IMR-90 (cell line): Measurements from ENCODE around the gene CALD1. TPM values are rescaled to one million over a fixed set of nuclear protein-coding genes. Genes with fewer than 3 reads are reported as not detected.
A peak's percentile ranks its signal among the peaks of the same experiment; 100 is the strongest.

Experiments
- ATAC-seq: fragments of 200-7000 bp; cut with Tn5 transposase; 2 replicates; pipeline ENCODE4 v1.9.1; 2020; ENCODE audit warnings: low read depth, mild to moderate bottlenecking, moderate library complexity
- BruUV-seq: library from RNA; stranded (reverse); fragments of 400-500 nt; replicated peaks from 2 replicates; lab custom pipeline; 2021; lab: Mats Ljungman, UMichigan
- CTCF ChIA-PET: fragments of 300-600 bp; formaldehyde crosslinking; extraction: SDS; loops from one replicate; lab custom pipeline; 2021; ENCODE audit warnings: antibody characterized with exemption; lab: Yijun Ruan, JAX
- POLR2A ChIA-PET: fragments of 300-600 bp; sonication (Branson Sonifier 250); formaldehyde crosslinking; loops from one replicate; lab custom pipeline; 2022; ENCODE audit warnings: antibody characterized with exemption; ENCODE audit not compliant: unreplicated experiment; lab: Charles Lee
- DNase-seq: peaks from one replicate; pipeline ENCODE4 v3.0.0; 2013
- H2AFZ ChIP-seq: replicated peaks from 2 replicates; pipeline ENCODE3; 2013; ENCODE audit warnings: low read length, mild to moderate bottlenecking; ENCODE audit not compliant: poor library complexity
- H2AK5ac ChIP-seq: 2 replicates; pipeline ENCODE4 v1.6.1; 2013; ENCODE audit warnings: low read depth, low read length, inconsistent platforms
- H2AK9ac ChIP-seq: replicated peaks from 2 replicates; pipeline ENCODE3; 2013; ENCODE audit warnings: mild to moderate bottlenecking, low read depth, low read length, moderate library complexity; ENCODE audit not compliant: poor library complexity
- H2BK120ac ChIP-seq: 2 replicates; pipeline ENCODE4 v1.6.1; 2013; ENCODE audit warnings: low read depth, low read length, inconsistent platforms
- H2BK15ac ChIP-seq: 3 replicates; pipeline ENCODE4 v1.6.1; 2013; ENCODE audit warnings: low read depth, low read length, inconsistent platforms
- H2BK20ac ChIP-seq: 2 replicates; pipeline ENCODE4 v1.6.1; 2013; ENCODE audit warnings: low read depth, mild to moderate bottlenecking, inconsistent platforms, low read length, moderate library complexity
- H2BK5ac ChIP-seq: 2 replicates; pipeline ENCODE4 v1.6.1; 2013; ENCODE audit warnings: mild to moderate bottlenecking, low read depth, low read length, inconsistent platforms; ENCODE audit not compliant: poor library complexity, severe bottlenecking
- H3K14ac ChIP-seq: replicated peaks from 2 replicates; pipeline ENCODE4 v1.6.1; 2013; ENCODE audit warnings: low read depth, low read length, inconsistent platforms
- H3K18ac ChIP-seq: 2 replicates; pipeline ENCODE4 v1.6.1; 2013; ENCODE audit warnings: low read depth, low read length, control low read depth
- H3K23ac ChIP-seq: 2 replicates; pipeline ENCODE4 v1.6.1; 2013; ENCODE audit warnings: low read depth, low read length, inconsistent platforms
- H3K27ac ChIP-seq: 2 replicates; pipeline ENCODE4 v1.5.1; 2013; ENCODE audit warnings: mild to moderate bottlenecking, control low read depth, low read length; ENCODE audit not compliant: insufficient read depth
- H3K27me3 ChIP-seq: 2 replicates; pipeline ENCODE4 v1.6.1; 2013; ENCODE audit warnings: low read length; ENCODE audit not compliant: control insufficient read depth, insufficient read depth
- H3K36me3 ChIP-seq: 2 replicates; pipeline ENCODE4 v1.6.1; 2013; ENCODE audit warnings: low read length, mixed read lengths; ENCODE audit not compliant: control insufficient read depth, insufficient read depth
- H3K4ac ChIP-seq: 2 replicates; pipeline ENCODE4 v1.6.1; 2013; ENCODE audit warnings: low read depth, low read length, inconsistent platforms
- H3K4me1 ChIP-seq: 2 replicates; pipeline ENCODE4 v1.6.1; 2013; ENCODE audit warnings: low read length, mixed read lengths; ENCODE audit not compliant: control insufficient read depth, insufficient read depth
- H3K4me2 ChIP-seq: 2 replicates; pipeline ENCODE4 v1.6.1; 2013; ENCODE audit warnings: low read depth, mild to moderate bottlenecking, control low read depth, low read length, moderate library complexity
- H3K4me3 ChIP-seq: 2 replicates; pipeline ENCODE4 v1.5.1; 2013; ENCODE audit warnings: low read depth, mild to moderate bottlenecking, control low read depth, low read length, moderate library complexity; ENCODE audit not compliant: insufficient read depth
- H3K56ac ChIP-seq: 2 replicates; pipeline ENCODE4 v1.6.1; 2013; ENCODE audit warnings: low read length, inconsistent platforms; ENCODE audit not compliant: insufficient read depth; ENCODE audit errors: extremely low read depth
- H3K79me1 ChIP-seq, 2 experiments: 2 replicates each; pipeline ENCODE4 v1.6.1; 2013; ENCODE audit warnings: low read length in 2 of 2, inconsistent platforms in 1 of 2, low read depth in 1 of 2
- H3K9ac ChIP-seq: 2 replicates; pipeline ENCODE4 v1.6.1; 2013; ENCODE audit warnings: low read depth, low read length, control low read depth
- H3K9me1 ChIP-seq: 2 replicates; pipeline ENCODE4 v1.6.1; 2013; ENCODE audit warnings: low read length, inconsistent platforms; ENCODE audit not compliant: insufficient read depth
- H3K9me3 ChIP-seq: 2 replicates; pipeline ENCODE4 v1.6.1; 2013; ENCODE audit warnings: low read length; ENCODE audit not compliant: control insufficient read depth, insufficient read depth
- H4K20me1 ChIP-seq: 2 replicates; pipeline ENCODE4 v1.6.1; 2013; ENCODE audit warnings: low read length, inconsistent platforms; ENCODE audit not compliant: insufficient read depth
- H4K5ac ChIP-seq: 2 replicates; pipeline ENCODE4 v1.6.1; 2013; ENCODE audit warnings: mild to moderate bottlenecking, low read depth, low read length, control low read depth
- H4K8ac ChIP-seq, 2 experiments: 2 replicates each; pipeline ENCODE4 v1.6.1; 2013; ENCODE audit warnings: low read depth in 2 of 2, low read length in 2 of 2, control low read depth in 1 of 2, inconsistent platforms in 1 of 2
- H4K91ac ChIP-seq: 2 replicates; pipeline ENCODE4 v1.6.1; 2013; ENCODE audit warnings: low read depth, low read length, inconsistent platforms; ENCODE audit not compliant: insufficient read depth
- BHLHE40 ChIP-seq: fragments of 150-350 bp; IDR thresholded peaks from 2 replicates; pipeline ENCODE4 v1.6.1; 2016; ENCODE audit warnings: mild to moderate bottlenecking, low read depth, low read length
- CEBPB ChIP-seq: IDR thresholded peaks from 2 replicates; pipeline ENCODE4 v1.6.1; 2012; ENCODE audit warnings: low read depth, low read length, improper control_type of control experiment
- WGBS, 2 experiments: methylation state at CpG; one replicate each; pipeline versions ENCODE4 v1.1.5 to v1.1.7; 2013; ENCODE audit warnings: missing lambda C conversion rate in 2 of 2; ENCODE audit not compliant: insufficient read length in 1 of 2; ENCODE audit errors: extremely low coverage in 2 of 2; 5-methylcytosine and 5-hydroxymethylcytosine counted together
- dilution Hi-C: fragments of 300-500 bp; cut with HindIII; formaldehyde crosslinking; loops from one replicate; pipeline ENCODE4 v1.14.3; 2018; ENCODE audit warnings: low sequenced_read_pairs; ENCODE audit not compliant: unreplicated experiment
- in situ Hi-C: fragments of 300-500 bp; cut with MboI; formaldehyde crosslinking; loops from 3 replicates; pipeline ENCODE4 v1.14.3; 2019; ENCODE audit warnings: low sequenced_read_pairs, inconsistent platforms, mixed read lengths
- intact Hi-C: fragments of 100-400 bp; cut with micrococcal nuclease; formaldehyde crosslinking; loops from 2 replicates; pipeline ENCODE4 v1.10.0; 2022
- polyA plus RNA-seq, 3 experiments: library from polyadenylated mRNA; depleted of rRNA; stranded (reverse); fragments of >200 nt; gene quantifications; 2 replicates each; pipeline ENCODE4 v1.2.3, GENCODE V29; 2012; ENCODE audit warnings: low replicate concordance in 1 of 3
- total RNA-seq: library from RNA; depleted of rRNA; stranded (reverse); fragments of >200 nt; gene quantifications from 2 replicates; pipeline ENCODE4 v1.2.3, GENCODE V29; 2012
- TF ChIP-seq, protein P1 (sequence below): fragments of 150-350 bp; IDR thresholded peaks from 2 replicates; pipeline ENCODE4 v1.6.1; 2016; ENCODE audit warnings: low read depth, mild to moderate bottlenecking, low read length, moderate library complexity, borderline replicate concordance

The CALD1 gene
- total and polyA plus RNA-seq, 2 of the 4 experiments (the other 2 are of a cell fraction), result 375 to 487 TPM

DNA sequence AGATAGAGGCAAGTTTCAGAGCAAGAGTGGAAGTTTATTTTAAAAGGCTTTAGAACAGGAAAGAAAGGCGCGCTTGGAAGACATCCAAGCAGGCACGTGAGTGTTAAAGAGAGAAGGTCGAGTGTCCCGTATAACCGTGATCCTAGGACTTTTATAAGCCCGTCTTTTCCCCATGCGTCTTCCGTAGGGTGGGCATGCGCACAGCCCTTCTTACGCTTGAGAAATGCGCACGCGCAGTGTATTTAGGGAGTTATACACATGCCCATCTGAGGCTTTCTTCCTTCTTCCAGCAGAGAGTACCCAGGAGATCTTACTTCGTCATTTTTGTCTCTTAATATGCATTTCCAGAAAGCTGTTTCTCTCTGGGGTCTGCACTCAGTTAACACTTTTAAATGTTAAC lies 52.4 kb downstream of the CALD1 start:
- no peaks in the 10 kb centered on the region for H3K27me3 ChIP-seq
- no peak for ATAC-seq
- H2AK5ac ChIP-seq, result no peak overlapping the region
- no peak overlapping the region for H3K4ac ChIP-seq
- H2AFZ ChIP-seq, result no peak overlapping the region
- no TSS peak for BruUV-seq
- no peak overlapping the region for H2AK9ac ChIP-seq
- POLR2A ChIA-PET, result no interaction called here
- H2BK20ac ChIP-seq, result no peak overlapping the region
- H3K9me1 ChIP-seq, result peaks cover 20% of the 10 kb centered on the region
- H3K79me1 ChIP-seq, result peaks cover 8 to 76% of the 10 kb centered on the region in 2 experiments
- no peak overlapping the region for H3K56ac ChIP-seq
- H3K36me3 ChIP-seq, result peaks cover 1% of the 10 kb centered on the region; the same call in 1 of the 2 replicates
- in situ Hi-C loops (no loop called here), intact Hi-C loops (no loop called here), dilution Hi-C loops (no loop called here)
- H4K8ac ChIP-seq, result no peak overlapping the region
- H3K23ac ChIP-seq, result no peak overlapping the region
- H3K4me2 ChIP-seq, result no peak overlapping the region
- 42% methylated on average over 6 of the region's 15 CpGs; no CpG with 5 or more reads in 1 of the 2 experiments for WGBS, 2 experiments
- H3K4me1 ChIP-seq, result peaks cover 24% of the 10 kb centered on the region
- H2BK15ac ChIP-seq, result no peak overlapping the region
- H2BK120ac ChIP-seq, result no peak overlapping the region
- no peak overlapping the region for H3K14ac ChIP-seq
- H3K27ac ChIP-seq, result no peak overlapping the region
- CTCF ChIA-PET, result no interaction called here
- H3K9me3 ChIP-seq, result no peaks in the 10 kb centered on the region
- H4K5ac ChIP-seq, result peak overlapping the region; percentile 67; the same call in 1 of the 2 replicates
- peak; percentile 34; the same call in 1 of the 2 replicates for TF ChIP-seq BHLHE40
- TF ChIP-seq CEBPB, result no peak
- TF ChIP-seq, protein P1, sequence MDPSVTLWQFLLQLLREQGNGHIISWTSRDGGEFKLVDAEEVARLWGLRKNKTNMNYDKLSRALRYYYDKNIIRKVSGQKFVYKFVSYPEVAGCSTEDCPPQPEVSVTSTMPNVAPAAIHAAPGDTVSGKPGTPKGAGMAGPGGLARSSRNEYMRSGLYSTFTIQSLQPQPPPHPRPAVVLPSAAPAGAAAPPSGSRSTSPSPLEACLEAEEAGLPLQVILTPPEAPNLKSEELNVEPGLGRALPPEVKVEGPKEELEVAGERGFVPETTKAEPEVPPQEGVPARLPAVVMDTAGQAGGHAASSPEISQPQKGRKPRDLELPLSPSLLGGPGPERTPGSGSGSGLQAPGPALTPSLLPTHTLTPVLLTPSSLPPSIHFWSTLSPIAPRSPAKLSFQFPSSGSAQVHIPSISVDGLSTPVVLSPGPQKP, result no peak
- no peak overlapping the region for H4K91ac ChIP-seq
- H2BK5ac ChIP-seq, result no peak overlapping the region
- H3K9ac ChIP-seq, result no peak overlapping the region
- H4K20me1 ChIP-seq, result peaks cover 93% of the 10 kb centered on the region
- H3K4me3 ChIP-seq, result no peak overlapping the region
- no peak overlapping the region for H3K18ac ChIP-seq
- DNase-seq, result no peak
